Right cardiac atrium (tissue), 5 donors: Measurements from ENCODE around the gene ALDH3A2. TPM values are rescaled to one million over a fixed set of nuclear protein-coding genes. Genes with fewer than 3 reads are reported as not detected.

Experiments
- ATAC-seq, 2 donors: fragments of 200-7000 bp; cut with Tn5 transposase; one replicate each; pipeline versions ENCODE4 v1.8.0 to v1.9.1; 2020; ENCODE audit warnings: moderate library complexity in 2 of 2, mild to moderate bottlenecking in 1 of 2
- DNase-seq, 3 donors: peaks; one replicate each; pipeline ENCODE4 v3.0.0-alpha.2; 2020
- H3K27ac ChIP-seq: one replicate; pipeline ENCODE4 v1.5.1; 2013; ENCODE audit warnings: mild to moderate bottlenecking, low read length, control low read depth, moderate library complexity
- H3K27me3 ChIP-seq: one replicate; pipeline ENCODE4 v1.6.1; 2013; ENCODE audit not compliant: control insufficient read depth, insufficient read depth
- H3K4me1 ChIP-seq: one replicate; pipeline ENCODE4 v1.6.1; 2013; ENCODE audit warnings: low read length; ENCODE audit not compliant: control insufficient read depth, insufficient read depth
- H3K4me3 ChIP-seq: one replicate; pipeline ENCODE4 v1.5.1; 2013; ENCODE audit warnings: low read length, control low read depth
- H3K9me3 ChIP-seq: one replicate; pipeline ENCODE4 v1.6.1; 2013; ENCODE audit warnings: low read length; ENCODE audit not compliant: control insufficient read depth
- WGBS: extraction: QIAGEN DNeasy Blood & Tissue Kit; methylation state at CpG from one replicate; pipeline ENCODE4 v1.1.7; 2013; 5-methylcytosine and 5-hydroxymethylcytosine counted together
- intact Hi-C, 4 donors: fragments of 100-400 bp; cut with DNase I; formaldehyde crosslinking; loops; one replicate each; pipeline versions ENCODE4 v1.11.0 to v1.14.0; 2022 to 2023
- polyA plus RNA-seq: library from polyadenylated mRNA; stranded (reverse); fragments of 200-250 nt; gene quantifications from one replicate; pipeline ENCODE4 v1.2.3, GENCODE V29; 2013
- total RNA-seq, 4 donors: library from RNA; stranded (reverse); fragmentation: NEBNext Ultra II Directional; extraction: Animal tissue kit (Norgen Biotek cat#: 25700); gene quantifications; one replicate each; pipeline ENCODE4 v1.2.1, GENCODE V29; 2021
- donor health status: healthy with polysubstance abuse.
- donor health status: DM: no; HTN: yes; CAD: no.
- donor health status: DM: no; HTN: no; CAD: no.
- donor health status: DM: no; HTN: yes; CAD: no; lungs with severe emphysema.
- donor health status: DM: yes; HTN: yes; CAD: no.

The ALDH3A2 gene
- total and polyA plus RNA-seq, 5 donors = 24.4 to 51.9 (median 38.3) TPM

DNA sequence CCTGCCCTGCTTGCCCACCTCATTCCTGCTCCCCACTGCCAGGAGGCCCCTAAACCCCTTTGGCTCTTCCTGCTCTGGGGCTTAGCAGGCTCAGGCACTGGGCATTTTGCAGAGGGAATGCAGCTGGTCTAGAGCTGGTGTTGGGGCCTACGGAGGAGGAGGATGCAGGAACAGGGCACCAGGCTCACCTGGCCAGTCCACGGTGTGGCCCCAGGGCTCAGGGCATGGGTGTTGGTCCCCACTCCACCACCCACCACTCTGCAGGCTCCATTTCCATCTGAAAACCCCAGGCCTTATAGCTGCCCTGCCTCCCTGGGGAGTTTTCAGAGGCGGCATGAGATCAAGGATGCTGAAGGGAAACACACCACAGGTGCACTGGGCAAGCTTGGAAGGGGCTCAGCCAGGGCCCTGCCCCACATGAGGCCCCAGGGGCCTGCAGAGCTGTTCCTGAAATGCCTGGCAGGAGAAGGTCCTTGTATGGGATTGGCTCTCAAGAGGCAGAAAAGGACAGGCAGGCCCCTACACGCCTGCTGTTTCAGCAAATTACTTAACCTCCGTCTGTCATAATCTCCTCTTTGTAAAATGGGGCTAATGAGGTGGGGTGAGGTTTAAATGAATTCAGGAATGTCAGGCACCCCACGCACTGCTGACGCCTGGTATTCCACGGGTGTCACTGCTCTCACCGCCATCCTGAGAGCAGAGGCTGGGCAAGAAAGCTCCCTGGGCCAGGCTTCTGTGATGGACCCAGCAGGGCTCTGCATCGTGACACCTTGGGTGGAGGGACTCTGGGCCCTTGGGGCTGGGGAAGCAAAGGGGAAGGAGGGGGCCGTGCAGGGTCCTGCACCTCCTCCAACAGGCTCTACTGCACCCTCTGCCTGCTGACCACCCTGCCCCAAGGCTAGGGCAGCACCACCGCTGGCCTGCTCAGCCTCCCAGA is 58.5 kb downstream of the ALDH3A2 start:
- no peaks in the 10 kb centered on the region for H3K9me3 ChIP-seq
- ATAC-seq = no peak
- no peak overlapping the region for H3K4me3 ChIP-seq
- H3K27ac ChIP-seq = no peak overlapping the region
- peaks cover 5% of the 10 kb centered on the region for H3K4me1 ChIP-seq
- 75% methylated on average over 12 of the region's 12 CpGs for WGBS
- no peaks in the 10 kb centered on the region for H3K27me3 ChIP-seq
- DNase-seq = peak in 1 of 3 donors; percentile 34
- intact Hi-C loops = no loop called here

DNA sequence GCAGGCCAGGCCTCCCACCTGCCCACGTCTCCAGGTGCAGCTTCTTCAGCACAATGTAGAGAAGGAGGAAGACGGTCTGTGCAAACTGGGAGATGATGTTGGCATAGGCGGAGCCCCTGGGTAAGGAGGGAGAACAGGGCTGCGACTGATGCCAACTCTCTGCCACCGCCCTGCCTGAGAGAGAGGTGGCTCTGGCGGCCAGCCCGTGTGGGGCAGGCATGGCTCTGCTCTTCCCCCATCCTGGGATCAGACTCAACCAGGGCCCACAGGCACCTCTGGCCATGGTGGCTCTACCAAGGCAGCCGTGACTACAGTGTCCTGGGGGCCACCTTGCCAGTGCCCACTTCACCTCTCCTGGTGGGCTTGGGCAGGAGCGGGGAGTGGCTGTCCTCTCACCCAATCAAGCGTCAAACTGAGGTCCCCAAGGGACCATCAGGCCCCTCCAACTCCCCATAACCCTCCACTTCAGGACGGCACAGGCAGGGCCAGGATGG is 59.2 kb downstream of the ALDH3A2 start:
- H3K9me3 ChIP-seq = no peaks in the 10 kb centered on the region
- intact Hi-C loops = no loop called here
- H3K27me3 ChIP-seq = no peaks in the 10 kb centered on the region
- 79% methylated on average over 11 of the region's 11 CpGs for WGBS
- peak; percentile 61 to 66 for ATAC-seq
- peaks cover 4% of the 10 kb centered on the region for H3K4me1 ChIP-seq
- DNase-seq = peak in 2 of 3 donors; percentile 66 to 72
- H3K27ac ChIP-seq = no peak overlapping the region
- H3K4me3 ChIP-seq = no peak overlapping the region

DNA sequence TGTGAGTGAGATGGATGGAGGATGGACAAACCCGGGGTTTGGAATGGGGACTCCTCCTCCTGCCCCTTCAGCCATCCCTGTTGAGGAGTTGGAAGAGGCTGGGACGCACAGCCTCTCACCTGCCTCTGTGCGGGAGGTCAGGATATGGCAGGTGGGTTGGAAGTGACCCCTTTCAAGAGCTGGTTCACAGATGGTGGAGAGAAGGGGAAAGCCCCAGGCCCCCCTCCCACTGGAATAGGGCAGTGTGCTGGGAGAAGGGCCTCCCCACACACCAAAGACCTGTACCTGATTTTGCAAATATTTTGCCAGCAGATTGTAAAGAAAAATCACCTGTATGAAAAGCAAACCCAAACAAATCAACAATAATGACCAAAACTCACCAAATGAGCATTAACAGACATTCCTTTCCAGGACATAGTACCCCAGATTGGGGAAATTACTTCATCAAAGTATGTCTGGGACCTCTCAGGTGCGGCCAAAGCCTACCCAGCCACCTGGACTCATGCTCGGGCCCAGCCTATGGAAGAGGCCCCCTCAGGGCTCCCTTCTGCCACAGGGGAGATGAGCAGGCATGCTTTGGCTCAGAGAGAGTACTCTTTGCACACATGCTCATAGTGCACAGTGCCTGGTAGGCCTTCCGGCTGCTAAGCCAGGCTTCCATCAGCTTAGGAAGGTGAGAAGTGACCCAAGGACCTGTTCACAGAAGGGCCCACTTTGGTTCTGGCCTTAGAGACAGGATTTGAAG is 60.1 kb downstream of the ALDH3A2 start:
- ATAC-seq (no peak), DNase-seq (peak in 1 of 3 donors; percentile 15)
- WGBS = 86% methylated on average over 6 of the region's 6 CpGs
- no peak overlapping the region for H3K4me3 ChIP-seq
- H3K4me1 ChIP-seq = no peaks in the 10 kb centered on the region
- no peaks in the 10 kb centered on the region for H3K27me3 ChIP-seq
- no peaks in the 10 kb centered on the region for H3K9me3 ChIP-seq
- intact Hi-C loops = no loop called here
- no peak overlapping the region for H3K27ac ChIP-seq

DNA sequence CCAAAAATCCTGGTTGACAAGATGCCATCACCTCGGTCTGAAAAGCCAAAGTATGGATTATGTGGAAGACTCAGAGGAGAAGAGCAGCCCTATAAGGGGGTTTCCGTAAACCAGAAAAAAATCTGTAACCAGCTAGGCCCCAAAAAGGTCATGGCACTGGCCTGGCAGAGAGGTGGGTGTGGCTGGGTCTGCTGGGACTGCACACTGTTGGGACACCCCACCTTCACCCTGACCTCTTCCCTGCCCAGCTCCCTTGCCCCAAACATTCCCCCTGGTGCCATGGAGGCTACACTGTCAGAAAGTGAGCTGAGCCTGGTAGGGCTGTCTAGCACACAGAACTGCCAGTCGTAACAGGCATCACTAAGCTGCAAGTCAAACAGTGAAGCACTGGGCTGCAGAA is 61.3 kb downstream of the ALDH3A2 start:
- ATAC-seq = no peak

DNA sequence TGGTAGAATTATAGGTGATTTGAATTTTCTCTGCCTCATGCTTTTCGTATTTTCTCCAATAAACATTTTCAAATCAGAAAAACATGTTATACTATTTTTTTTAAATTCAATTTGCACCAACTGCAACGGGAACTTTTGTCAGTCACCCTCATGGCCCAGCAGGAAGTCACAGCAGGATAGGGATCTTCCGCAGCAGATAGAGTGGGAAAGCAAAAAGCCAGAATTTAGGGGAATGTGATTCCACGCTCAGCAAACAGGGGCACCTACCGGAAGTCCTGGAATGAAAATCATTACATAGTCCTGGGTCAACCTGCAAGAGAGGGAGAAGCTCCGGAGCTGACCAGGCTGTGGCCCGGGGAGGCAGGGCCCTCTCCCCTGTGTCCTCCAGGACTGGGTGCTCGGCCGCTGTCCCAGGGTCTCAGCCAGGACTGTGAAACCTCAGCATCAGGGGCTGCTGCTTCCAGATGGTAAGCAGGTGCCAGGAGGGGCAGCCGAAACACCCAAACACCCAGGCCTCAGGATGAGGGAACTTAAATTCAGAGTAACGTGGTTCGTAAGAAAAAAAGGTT is 64.0 kb downstream of the ALDH3A2 start:
- intact Hi-C loops = no loop called here
- DNase-seq (no peak), ATAC-seq (no peak)
- H3K4me1 ChIP-seq = no peaks in the 10 kb centered on the region
- 79% methylated on average over 12 of the region's 12 CpGs for whole genome bisulfite sequencing
- H3K9me3 ChIP-seq = no peaks in the 10 kb centered on the region
- H3K4me3 ChIP-seq = no peak overlapping the region
- H3K27ac ChIP-seq = no peak overlapping the region
- no peaks in the 10 kb centered on the region for H3K27me3 ChIP-seq

More for the DNA sequence above, 61.3 kb downstream of the ALDH3A2 start:
- no peaks in the 10 kb centered on the region for H3K4me1 ChIP-seq
- intact Hi-C loops = no loop called here
- H3K4me3 ChIP-seq = no peak overlapping the region
- no peaks in the 10 kb centered on the region for H3K27me3 ChIP-seq
- H3K27ac ChIP-seq = no peak overlapping the region
- 91% methylated on average over 3 of the region's 3 CpGs for WGBS
- no peaks in the 10 kb centered on the region for H3K9me3 ChIP-seq
- no peak for DNase-seq

DNA sequence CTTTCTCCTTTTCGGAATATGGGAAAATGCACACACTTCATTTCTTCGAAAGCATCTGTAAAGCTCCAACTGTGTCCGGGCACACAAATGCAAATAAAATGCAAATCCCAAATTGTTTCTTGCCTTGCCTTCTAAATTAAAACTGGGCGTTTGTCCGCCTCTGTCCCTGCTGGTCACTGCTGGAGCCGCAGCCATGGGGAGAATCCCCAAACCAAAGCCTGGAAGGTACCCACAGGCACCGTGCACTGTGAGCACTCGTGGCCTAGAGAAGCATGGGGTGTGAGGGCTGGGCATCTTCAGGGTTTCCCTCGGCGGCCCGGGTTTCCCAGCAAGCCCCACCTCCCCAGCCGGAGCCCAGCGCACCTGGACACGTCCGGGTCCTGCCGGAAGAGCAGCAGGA is 64.9 kb downstream of the ALDH3A2 start:
- DNase-seq (no peak), ATAC-seq (no peak)
- no peaks in the 10 kb centered on the region for H3K27me3 ChIP-seq
- H3K27ac ChIP-seq = no peak overlapping the region
- H3K9me3 ChIP-seq = no peaks in the 10 kb centered on the region
- 84% methylated on average over 16 of the region's 16 CpGs for WGBS
- H3K4me1 ChIP-seq = no peaks in the 10 kb centered on the region
- H3K4me3 ChIP-seq = no peak overlapping the region
- intact Hi-C loops = no loop called here

DNA sequence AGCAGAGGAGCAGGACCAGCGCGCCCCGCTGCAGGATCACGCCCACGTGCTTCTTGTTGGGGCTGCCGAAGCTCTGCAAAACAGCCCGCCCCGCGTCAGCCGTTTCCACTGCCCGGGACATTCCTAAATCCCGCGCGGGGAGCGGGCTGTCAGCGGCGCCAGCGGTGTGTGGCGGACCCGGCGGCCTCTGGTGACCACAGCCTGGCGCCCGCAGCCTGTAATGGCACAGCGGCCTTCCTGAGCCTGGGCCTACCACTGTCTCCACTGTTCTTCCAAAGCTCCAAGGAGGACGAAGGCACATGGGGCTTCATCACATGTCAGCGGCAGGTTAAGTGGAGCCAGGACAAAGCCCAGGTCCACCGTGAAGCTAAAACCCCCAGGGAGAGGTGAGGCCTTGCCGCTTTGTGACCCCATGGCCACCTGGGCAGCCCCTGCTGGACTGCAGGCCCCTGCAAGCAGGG is 65.4 kb downstream of the ALDH3A2 start:
- ATAC-seq (no peak), DNase-seq (no peak)
- WGBS = 91% methylated on average over 28 of the region's 28 CpGs
- Histone ChIP-seq H3K4me3 (no peak overlapping the region), H3K27ac (no peak overlapping the region), H3K9me3 (no peaks in the 10 kb centered on the region), H3K27me3 (no peaks in the 10 kb centered on the region), H3K4me1 (no peaks in the 10 kb centered on the region)
- intact Hi-C loops = no loop called here

DNA sequence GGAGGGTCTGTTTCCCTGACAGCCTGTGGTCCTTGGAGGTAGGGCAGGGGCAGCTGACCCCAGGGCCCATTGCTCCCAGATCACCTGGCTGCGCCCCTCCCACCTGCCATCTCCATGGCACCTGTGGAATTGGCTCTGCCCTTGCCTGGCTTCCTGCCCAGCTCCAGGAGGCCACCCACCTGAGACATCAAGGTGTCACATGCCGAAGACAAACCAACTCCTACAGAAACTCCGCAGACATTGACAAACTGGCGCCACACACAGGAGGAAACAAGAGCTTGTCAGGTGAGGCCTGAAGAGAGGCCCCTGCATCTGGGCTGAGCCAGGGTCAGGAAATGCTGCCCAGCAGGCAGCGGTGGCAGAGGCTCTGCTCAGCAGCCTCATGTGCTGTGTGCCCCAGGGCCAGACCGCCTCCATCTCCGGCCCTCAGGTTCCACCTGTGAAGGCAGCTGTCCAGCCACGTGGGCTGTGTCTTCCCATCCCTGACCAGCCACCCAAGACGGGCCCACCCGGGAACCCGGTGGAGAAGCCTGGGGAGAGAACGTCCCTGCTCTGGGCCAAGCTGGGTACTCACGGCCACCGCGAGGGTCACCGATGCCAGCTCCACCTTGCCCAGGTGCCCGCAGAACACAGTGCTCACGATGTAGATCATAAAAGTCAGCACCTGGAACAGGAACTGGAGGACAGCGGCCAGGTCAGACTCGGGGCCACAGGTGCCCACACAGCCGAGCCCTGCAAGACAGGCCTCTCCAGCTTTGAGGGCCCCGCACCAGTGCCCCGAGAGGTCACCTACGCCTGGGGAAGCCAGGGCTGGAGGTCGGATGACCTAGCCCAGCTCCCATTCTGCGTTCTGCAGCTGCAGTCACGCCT is 66.2 kb downstream of the ALDH3A2 start:
- intact Hi-C loops = no loop called here
- 93% methylated on average over 27 of the region's 27 CpGs for WGBS
- DNase-seq (no peak), ATAC-seq (no peak)
- Histone ChIP-seq H3K4me1 (no peaks in the 10 kb centered on the region), H3K27me3 (no peaks in the 10 kb centered on the region), H3K9me3 (no peaks in the 10 kb centered on the region), H3K4me3 (no peak overlapping the region), H3K27ac (no peak overlapping the region)

DNA sequence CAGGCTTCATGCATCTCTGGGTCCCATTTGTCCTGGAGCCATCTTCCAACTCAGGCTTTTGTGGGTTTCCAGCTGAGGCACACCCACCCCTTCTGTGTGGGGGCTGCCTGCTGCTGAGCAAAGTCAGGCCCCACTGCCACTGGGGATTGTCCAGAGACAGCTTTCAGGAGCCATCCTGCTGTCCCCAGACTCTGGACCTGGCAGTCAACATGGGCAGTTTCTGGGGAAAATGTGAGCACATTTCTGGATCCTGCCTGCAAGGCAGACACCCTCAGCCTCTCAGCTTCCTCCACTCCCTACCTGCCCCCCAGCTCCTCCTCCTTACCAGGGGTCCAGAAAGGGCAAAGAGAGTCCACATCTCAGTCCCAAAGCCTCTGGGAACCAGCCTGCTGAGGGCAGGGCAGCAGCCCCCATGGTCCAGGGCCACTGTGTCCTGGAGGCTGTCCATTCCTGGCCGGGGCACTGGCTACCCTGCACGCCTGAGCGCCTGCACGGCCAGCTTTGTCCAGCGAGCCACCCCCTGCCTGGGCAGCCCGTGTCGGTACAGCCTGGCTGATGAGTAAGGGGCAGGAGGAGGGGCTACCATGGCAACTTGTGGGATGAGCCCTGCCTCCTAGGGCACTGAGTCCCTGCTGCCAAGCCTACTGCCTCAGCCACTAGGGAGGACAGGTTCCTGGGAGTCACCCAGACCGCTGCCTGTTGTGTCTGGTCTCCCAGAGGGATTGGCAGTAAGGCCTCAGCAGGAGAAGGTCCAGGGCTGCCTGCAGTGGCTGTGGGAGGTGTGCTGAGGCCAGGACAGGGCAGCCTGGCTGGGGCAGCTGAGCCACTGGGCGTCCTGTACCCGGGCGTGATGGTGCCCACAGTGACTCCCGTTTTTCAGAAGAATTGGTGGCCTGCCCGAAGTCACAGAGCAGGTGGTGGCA is 67.8 kb downstream of the ALDH3A2 start, which contains the start of gene SLC47A2:
Gene SLC47A2 (minus strand): TSS at position 477 of the 923 bp plus-strand sequence. CDS start 29 bp downstream, at position 448.
- Histone ChIP-seq H3K4me1 (no peaks in the 10 kb centered on the region), H3K27ac (no peak within 1 kb of the TSS), H3K4me3 (no peak within 1 kb of the TSS), H3K9me3 (no peaks in the 10 kb centered on the region), H3K27me3 (no peaks in the 10 kb centered on the region)
- ATAC-seq = peak; percentile 34 to 38
- no peak for DNase-seq
- intact Hi-C loops = no loop called here
- 76% methylated on average over 13 of the region's 13 CpGs for WGBS
